ENCODE measurements around the gene ANO3. TPM values are rescaled to one million over a fixed set of nuclear protein-coding genes. Genes with fewer than 3 reads are reported as not detected.

Gene ANO3
- total and polyA plus RNA-seq, 2 donors (not counting 3 experiments of a cell fraction or from before 2014, with no cell fraction given): not detected

DNA sequence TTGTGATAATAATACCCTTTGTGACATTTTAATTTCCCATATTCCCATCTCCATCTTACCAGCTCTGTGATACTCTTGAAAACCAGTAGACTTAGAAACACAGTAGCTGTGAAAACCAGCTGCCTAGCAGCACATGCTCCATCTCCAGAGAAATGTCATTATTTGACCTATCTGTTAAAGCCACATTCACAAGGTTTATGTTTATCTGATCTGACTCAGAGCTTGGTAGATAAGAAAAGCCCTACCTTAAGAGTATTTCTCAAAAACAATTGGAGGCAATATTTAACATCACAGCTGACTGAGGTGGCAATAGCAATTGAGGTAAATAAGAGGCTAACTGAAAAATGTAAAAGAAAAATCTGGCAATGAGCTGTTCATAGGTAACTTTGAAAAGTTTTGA lies 8.1 kb upstream of the ANO3 start:
- BruUV-seq (replicated peaks): no TSS peak

More for the DNA sequence above, 8.1 kb upstream of the ANO3 start:
- Histone ChIP-seq H3K9ac (replicated peaks; ENCODE audit: extremely low read depth, insufficient read depth, low read length) (no peak overlapping the region), H3K27ac (ENCODE audit: insufficient read depth, low read depth, low read length) (no peak overlapping the region), H3K9me1 (replicated peaks; ENCODE audit: control insufficient read depth, extremely low read depth, insufficient read depth, low read length) (no peaks in the 10 kb centered on the region), H3K79me2 (ENCODE audit: control insufficient read depth, insufficient read depth, low read length) (no peaks in the 10 kb centered on the region), H3K4me2 (ENCODE audit: insufficient read depth, low read length) (no peak overlapping the region), H3K4me3 (replicated peaks in 1 of 3; ENCODE audit: insufficient read depth in 1 of 3, low read depth in 1 of 3, low read length in 3 of 3) (no peak overlapping the region), H2AFZ (ENCODE audit: low read depth, low read length) (no peak overlapping the region), H3K9me3 (replicated peaks; ENCODE audit: control insufficient read depth, insufficient read depth, low read length) (no peaks in the 10 kb centered on the region), H3K27me3 (ENCODE audit: control insufficient read depth in 2 of 2, insufficient read depth in 2 of 2, low read length in 2 of 2) (no peaks in the 10 kb centered on the region), H4K20me1 (replicated peaks; ENCODE audit: control insufficient read depth, extremely low read depth, insufficient read depth, low read length) (no peaks in the 10 kb centered on the region), H3K36me3 (ENCODE audit: control insufficient read depth in 2 of 2, extremely low read depth in 1 of 2, insufficient read depth in 2 of 2, low read length in 2 of 2) (no peaks in the 10 kb centered on the region), H3K4me1 (ENCODE audit: control insufficient read depth, extremely low read depth, insufficient read depth, low read length) (no peaks in the 10 kb centered on the region)
- FAIRE-seq: no peak
- ChIA-PET CTCF (interaction anchor here (0.8 to 2.4 kb wide), 2 partner anchors 39 to 1490 kb away, joined by 3 to 8 read pairs; no protein-coding TSS in a partner anchor), POLR2A (no interaction called here)
- DNase-seq (ENCODE audit: low read depth, low spot score): no peak
- intact Hi-C loops (cut with micrococcal nuclease): no loop called here
- dilution Hi-C loops (cut with MboI; ENCODE audit: extremely low pct_ligation_motif_present, low sequenced_read_pairs): no loop called here
- no peak for TF ChIP-seq GATA2 (IDR thresholded peaks at IDR 0.05; ENCODE audit: insufficient read depth, insufficient read length, low read depth, low read length)
- TF ChIP-seq POLR2AphosphoS5 (IDR thresholded peaks at IDR 0.05; ENCODE audit: insufficient read depth, low read depth, low read length): no peak
- no peak for TF ChIP-seq JUN (IDR thresholded peaks at IDR 0.05; ENCODE audit: borderline replicate concordance, insufficient read depth, insufficient read length, low read depth)
- TF ChIP-seq CTCF (IDR thresholded peaks at IDR 0.05; ENCODE audit: extremely low read depth in 1 of 2, insufficient read depth in 1 of 2, low read depth in 1 of 2, low read length in 2 of 2): no peak
- TF ChIP-seq POLR2A (IDR thresholded peaks at IDR 0.05; ENCODE audit: low read depth, low read length): no peak
- TF ChIP-seq MYC (IDR thresholded peaks at IDR 0.05; ENCODE audit: low read depth, low read length): no peak
- TF ChIP-seq FOS (IDR thresholded peaks at IDR 0.05; ENCODE audit: borderline replicate concordance, insufficient read depth, low read length): no peak
- TF ChIP-seq MAX (IDR thresholded peaks at IDR 0.05; ENCODE audit: insufficient read depth, insufficient read length): no peak
- no peak for TF ChIP-seq EZH2 (IDR thresholded peaks at IDR 0.05; ENCODE audit: borderline replicate concordance, low read depth, low read length, severe bottlenecking)

Measured in endothelial cell of umbilical vein (primary cell).